HepG2 (cell line): ENCODE data around the gene UTP15. TPM values are rescaled to one million over a fixed set of nuclear protein-coding genes. Genes with fewer than 3 reads are reported as not detected.

Source experiments
- FOXA1 ChIP-seq, 2 experiments: fragments of 450-650 bp in 1 of 2; sonication (generic) in 1 of 2; formaldehyde crosslinking in 1 of 2; IDR thresholded peaks; 2 replicates each; pipeline versions ENCODE4 v1.4.0 to v1.6.1; 2016 to 2020; ENCODE audit warnings: missing genetic modification reagents in 1 of 2
- NCOA2 ChIP-seq: sonication (generic); formaldehyde crosslinking; IDR thresholded peaks from 2 replicates; pipeline ENCODE4 v1.8.0; 2022; ENCODE audit warnings: inconsistent platforms
- PHF20 ChIP-seq: sonication (generic); formaldehyde crosslinking; IDR thresholded peaks from 2 replicates; pipeline ENCODE4 v1.5.0; 2020; ENCODE audit warnings: mild to moderate bottlenecking, missing genetic modification reagents
- PITX1 ChIP-seq: sonication (generic); formaldehyde crosslinking; IDR thresholded peaks from 2 replicates; pipeline ENCODE4 v1.5.1; 2020; ENCODE audit warnings: mild to moderate bottlenecking, missing genetic modification reagents
- RAD21 ChIP-seq: fragments of 450-650 bp; formaldehyde crosslinking; IDR thresholded peaks from 2 replicates; pipeline ENCODE4 v1.5.0; 2020; ENCODE audit warnings: mild to moderate bottlenecking
- ZBTB38 ChIP-seq: sonication (generic); formaldehyde crosslinking; IDR thresholded peaks from 2 replicates; pipeline ENCODE4 v1.5.1; 2020; ENCODE audit warnings: mild to moderate bottlenecking, missing genetic modification reagents
- ZFP82 ChIP-seq: sonication (generic); formaldehyde crosslinking; IDR thresholded peaks from 2 replicates; pipeline ENCODE4 v1.5.1; 2020; ENCODE audit warnings: mild to moderate bottlenecking, missing genetic modification reagents, borderline replicate concordance
- ZNF468 ChIP-seq: sonication (generic); formaldehyde crosslinking; IDR thresholded peaks from 2 replicates; pipeline ENCODE4 v1.8.0; 2022; ENCODE audit warnings: mild to moderate bottlenecking, moderate library complexity, missing genetic modification reagents
- ZNF484 ChIP-seq: sonication (generic); formaldehyde crosslinking; IDR thresholded peaks from 2 replicates; pipeline ENCODE4 v1.5.1; 2020; ENCODE audit warnings: mild to moderate bottlenecking, low read depth, missing genetic modification reagents, borderline replicate concordance
- ZNF563 ChIP-seq: sonication (generic); formaldehyde crosslinking; IDR thresholded peaks from 2 replicates; pipeline ENCODE4 v1.8.0; 2022; ENCODE audit warnings: mild to moderate bottlenecking, moderate library complexity, missing genetic modification reagents
- ZNF572 ChIP-seq: sonication (generic); formaldehyde crosslinking; IDR thresholded peaks from 2 replicates; pipeline ENCODE4 v1.5.1; 2020; ENCODE audit warnings: mild to moderate bottlenecking, missing genetic modification reagents
- ZNF788 ChIP-seq: sonication (generic); formaldehyde crosslinking; IDR thresholded peaks from 2 replicates; pipeline ENCODE4 v1.5.0; 2020; ENCODE audit warnings: mild to moderate bottlenecking, missing genetic modification reagents, borderline replicate concordance
- ZNF83 ChIP-seq: sonication (generic); formaldehyde crosslinking; IDR thresholded peaks from 2 replicates; pipeline ENCODE4 v1.4.0; 2020; ENCODE audit warnings: missing genetic modification reagents, mild to moderate bottlenecking, borderline replicate concordance
- ZNF850 ChIP-seq: sonication (generic); formaldehyde crosslinking; conservative IDR thresholded peaks from 2 replicates; pipeline ENCODE4 v1.9.0; 2021; ENCODE audit warnings: mild to moderate bottlenecking, missing genetic modification reagents
- polyA plus RNA-seq, 8 experiments: library from polyadenylated mRNA; depleted of rRNA in 3 of 8; stranded (reverse) in 7 of 8; unstranded in 1 of 8; fragments of >200 nt; fragmentation: Illumina TruSeq in 4 of 8; extraction: Trizol in 4 of 8; gene quantifications; 2 replicates each; pipeline versions ENCODE4 v1.2.1 to v1.2.3, GENCODE V29; 2011 to 2016; ENCODE audit warnings: low read depth in 4 of 8, missing spikeins in 1 of 8, mixed read lengths in 1 of 8; ENCODE audit not compliant: insufficient read depth in 1 of 8
- total RNA-seq, 5 experiments: library from RNA; depleted of rRNA; stranded (reverse); fragments of >200 nt; fragmentation: Illumina TruSeq; extraction: Trizol; gene quantifications; 2 replicates each; pipeline ENCODE4 v1.2.3, GENCODE V29; 2016; ENCODE audit warnings: low read depth in 1 of 5
- TF ChIP-seq, protein P1 (sequence below): sonication (generic); formaldehyde crosslinking; IDR thresholded peaks from 2 replicates; pipeline ENCODE4 v1.8.1; 2023; ENCODE audit warnings: mild to moderate bottlenecking, missing genetic modification reagents
- TF ChIP-seq, protein P2 (sequence below): sonication (generic); formaldehyde crosslinking; IDR thresholded peaks from 2 replicates; pipeline ENCODE4 v1.4.0; 2020; ENCODE audit warnings: missing genetic modification reagents, borderline replicate concordance
- TF ChIP-seq, protein P3 (sequence below): sonication (generic); formaldehyde crosslinking; IDR thresholded peaks from 2 replicates; pipeline ENCODE4 v1.5.1; 2020; ENCODE audit warnings: mild to moderate bottlenecking, missing genetic modification reagents, moderate library complexity
- TF ChIP-seq, protein P4 (sequence below): sonication (generic); formaldehyde crosslinking; IDR thresholded peaks from 2 replicates; pipeline ENCODE4 v1.9.0; 2022; ENCODE audit warnings: missing genetic modification reagents, mild to moderate bottlenecking, borderline replicate concordance
- TF ChIP-seq, protein P5 (sequence below): sonication (generic); formaldehyde crosslinking; conservative IDR thresholded peaks from 2 replicates; pipeline ENCODE4 v1.5.0; 2020; ENCODE audit warnings: missing genetic modification reagents
- TF ChIP-seq, protein P6 (sequence below): sonication (generic); formaldehyde crosslinking; IDR thresholded peaks from 2 replicates; pipeline ENCODE4 v1.4.0; 2020; ENCODE audit warnings: missing genetic modification reagents

Gene UTP15
- total and polyA plus RNA-seq, 2 of the 13 experiments (the other 11 are each of a cell fraction or from before 2014, with no cell fraction given) = 7.3 to 35.8 TPM

DNA sequence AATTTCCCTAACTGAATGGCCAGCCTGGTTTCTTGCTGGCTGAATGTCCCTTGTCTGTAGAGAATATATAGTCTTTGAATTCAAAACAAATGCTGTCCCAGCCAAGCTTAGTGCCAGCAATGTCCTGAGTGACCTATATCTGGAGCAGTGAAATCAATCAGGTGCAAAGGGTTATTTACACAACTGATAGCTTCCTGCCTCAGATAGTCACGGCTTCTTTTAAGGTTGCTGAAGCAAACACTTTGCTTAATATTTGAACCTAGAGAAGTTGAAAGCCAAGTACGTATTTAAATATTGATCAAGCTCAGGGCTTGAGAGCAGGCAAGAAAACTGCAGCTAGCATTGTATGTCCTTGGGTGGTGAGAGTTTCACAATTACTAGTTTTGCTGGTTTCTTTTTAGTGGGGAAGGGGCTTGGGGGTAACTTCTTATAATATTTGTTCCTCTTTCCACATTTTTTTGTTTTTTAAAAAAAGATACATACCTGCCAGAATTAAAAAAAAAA is 58.4 kb downstream of the UTP15 start (continued):
- TF ChIP-seq, protein P1, sequence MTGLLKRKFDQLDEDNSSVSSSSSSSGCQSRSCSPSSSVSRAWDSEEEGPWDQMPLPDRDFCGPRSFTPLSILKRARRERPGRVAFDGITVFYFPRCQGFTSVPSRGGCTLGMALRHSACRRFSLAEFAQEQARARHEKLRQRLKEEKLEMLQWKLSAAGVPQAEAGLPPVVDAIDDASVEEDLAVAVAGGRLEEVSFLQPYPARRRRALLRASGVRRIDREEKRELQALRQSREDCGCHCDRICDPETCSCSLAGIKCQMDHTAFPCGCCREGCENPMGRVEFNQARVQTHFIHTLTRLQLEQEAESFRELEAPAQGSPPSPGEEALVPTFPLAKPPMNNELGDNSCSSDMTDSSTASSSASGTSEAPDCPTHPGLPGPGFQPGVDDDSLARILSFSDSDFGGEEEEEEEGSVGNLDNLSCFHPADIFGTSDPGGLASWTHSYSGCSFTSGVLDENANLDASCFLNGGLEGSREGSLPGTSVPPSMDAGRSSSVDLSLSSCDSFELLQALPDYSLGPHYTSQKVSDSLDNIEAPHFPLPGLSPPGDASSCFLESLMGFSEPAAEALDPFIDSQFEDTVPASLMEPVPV (CRISPR knock-in tag) = no peak
- TF ChIP-seq, protein P2, sequence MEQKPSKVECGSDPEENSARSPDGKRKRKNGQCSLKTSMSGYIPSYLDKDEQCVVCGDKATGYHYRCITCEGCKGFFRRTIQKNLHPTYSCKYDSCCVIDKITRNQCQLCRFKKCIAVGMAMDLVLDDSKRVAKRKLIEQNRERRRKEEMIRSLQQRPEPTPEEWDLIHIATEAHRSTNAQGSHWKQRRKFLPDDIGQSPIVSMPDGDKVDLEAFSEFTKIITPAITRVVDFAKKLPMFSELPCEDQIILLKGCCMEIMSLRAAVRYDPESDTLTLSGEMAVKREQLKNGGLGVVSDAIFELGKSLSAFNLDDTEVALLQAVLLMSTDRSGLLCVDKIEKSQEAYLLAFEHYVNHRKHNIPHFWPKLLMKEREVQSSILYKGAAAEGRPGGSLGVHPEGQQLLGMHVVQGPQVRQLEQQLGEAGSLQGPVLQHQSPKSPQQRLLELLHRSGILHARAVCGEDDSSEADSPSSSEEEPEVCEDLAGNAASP = peak; percentile 98; the same call in 1 of the 2 replicates
- TF ChIP-seq, protein P3, sequence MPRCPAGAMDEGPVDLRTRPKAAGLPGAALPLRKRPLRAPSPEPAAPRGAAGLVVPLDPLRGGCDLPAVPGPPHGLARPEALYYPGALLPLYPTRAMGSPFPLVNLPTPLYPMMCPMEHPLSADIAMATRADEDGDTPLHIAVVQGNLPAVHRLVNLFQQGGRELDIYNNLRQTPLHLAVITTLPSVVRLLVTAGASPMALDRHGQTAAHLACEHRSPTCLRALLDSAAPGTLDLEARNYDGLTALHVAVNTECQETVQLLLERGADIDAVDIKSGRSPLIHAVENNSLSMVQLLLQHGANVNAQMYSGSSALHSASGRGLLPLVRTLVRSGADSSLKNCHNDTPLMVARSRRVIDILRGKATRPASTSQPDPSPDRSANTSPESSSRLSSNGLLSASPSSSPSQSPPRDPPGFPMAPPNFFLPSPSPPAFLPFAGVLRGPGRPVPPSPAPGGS (CRISPR knock-in tag) = no peak
- peak; percentile 52; the same call in 1 of the 2 replicates for TF ChIP-seq ZNF788 (CRISPR knock-in tag)
- TF ChIP-seq ZNF484 (CRISPR knock-in tag) = no peak
- TF ChIP-seq, protein P4, sequence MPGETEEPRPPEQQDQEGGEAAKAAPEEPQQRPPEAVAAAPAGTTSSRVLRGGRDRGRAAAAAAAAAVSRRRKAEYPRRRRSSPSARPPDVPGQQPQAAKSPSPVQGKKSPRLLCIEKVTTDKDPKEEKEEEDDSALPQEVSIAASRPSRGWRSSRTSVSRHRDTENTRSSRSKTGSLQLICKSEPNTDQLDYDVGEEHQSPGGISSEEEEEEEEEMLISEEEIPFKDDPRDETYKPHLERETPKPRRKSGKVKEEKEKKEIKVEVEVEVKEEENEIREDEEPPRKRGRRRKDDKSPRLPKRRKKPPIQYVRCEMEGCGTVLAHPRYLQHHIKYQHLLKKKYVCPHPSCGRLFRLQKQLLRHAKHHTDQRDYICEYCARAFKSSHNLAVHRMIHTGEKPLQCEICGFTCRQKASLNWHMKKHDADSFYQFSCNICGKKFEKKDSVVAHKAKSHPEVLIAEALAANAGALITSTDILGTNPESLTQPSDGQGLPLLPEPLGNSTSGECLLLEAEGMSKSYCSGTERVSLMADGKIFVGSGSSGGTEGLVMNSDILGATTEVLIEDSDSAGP (CRISPR knock-in tag) = no peak
- peak; percentile 75 for TF ChIP-seq FOXA1 (IDR thresholded peaks at IDR 0.05)
- peak; percentile 98 for TF ChIP-seq FOXA1 (CRISPR knock-in tag; IDR thresholded peaks at IDR 0.05)
- no peak for TF ChIP-seq ZBTB38 (CRISPR knock-in tag)
- TF ChIP-seq ZNF850 = no peak
- no peak for TF ChIP-seq PHF20 (CRISPR knock-in tag)
- no peak for TF ChIP-seq ZNF83 (CRISPR knock-in tag)
- peak; percentile 83 for TF ChIP-seq PITX1 (CRISPR knock-in tag)
- TF ChIP-seq ZNF572 = no peak
- no peak for TF ChIP-seq ZNF468 (CRISPR knock-in tag)
- TF ChIP-seq, protein P5, sequence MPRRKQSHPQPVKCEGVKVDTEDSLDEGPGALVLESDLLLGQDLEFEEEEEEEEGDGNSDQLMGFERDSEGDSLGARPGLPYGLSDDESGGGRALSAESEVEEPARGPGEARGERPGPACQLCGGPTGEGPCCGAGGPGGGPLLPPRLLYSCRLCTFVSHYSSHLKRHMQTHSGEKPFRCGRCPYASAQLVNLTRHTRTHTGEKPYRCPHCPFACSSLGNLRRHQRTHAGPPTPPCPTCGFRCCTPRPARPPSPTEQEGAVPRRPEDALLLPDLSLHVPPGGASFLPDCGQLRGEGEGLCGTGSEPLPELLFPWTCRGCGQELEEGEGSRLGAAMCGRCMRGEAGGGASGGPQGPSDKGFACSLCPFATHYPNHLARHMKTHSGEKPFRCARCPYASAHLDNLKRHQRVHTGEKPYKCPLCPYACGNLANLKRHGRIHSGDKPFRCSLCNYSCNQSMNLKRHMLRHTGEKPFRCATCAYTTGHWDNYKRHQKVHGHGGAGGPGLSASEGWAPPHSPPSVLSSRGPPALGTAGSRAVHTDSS (CRISPR knock-in tag) = no peak
- no peak for TF ChIP-seq ZNF563 (CRISPR knock-in tag)
- no peak for TF ChIP-seq ZFP82 (CRISPR knock-in tag)
- TF ChIP-seq RAD21 (CRISPR knock-in tag) = no peak
- TF ChIP-seq, protein P6, sequence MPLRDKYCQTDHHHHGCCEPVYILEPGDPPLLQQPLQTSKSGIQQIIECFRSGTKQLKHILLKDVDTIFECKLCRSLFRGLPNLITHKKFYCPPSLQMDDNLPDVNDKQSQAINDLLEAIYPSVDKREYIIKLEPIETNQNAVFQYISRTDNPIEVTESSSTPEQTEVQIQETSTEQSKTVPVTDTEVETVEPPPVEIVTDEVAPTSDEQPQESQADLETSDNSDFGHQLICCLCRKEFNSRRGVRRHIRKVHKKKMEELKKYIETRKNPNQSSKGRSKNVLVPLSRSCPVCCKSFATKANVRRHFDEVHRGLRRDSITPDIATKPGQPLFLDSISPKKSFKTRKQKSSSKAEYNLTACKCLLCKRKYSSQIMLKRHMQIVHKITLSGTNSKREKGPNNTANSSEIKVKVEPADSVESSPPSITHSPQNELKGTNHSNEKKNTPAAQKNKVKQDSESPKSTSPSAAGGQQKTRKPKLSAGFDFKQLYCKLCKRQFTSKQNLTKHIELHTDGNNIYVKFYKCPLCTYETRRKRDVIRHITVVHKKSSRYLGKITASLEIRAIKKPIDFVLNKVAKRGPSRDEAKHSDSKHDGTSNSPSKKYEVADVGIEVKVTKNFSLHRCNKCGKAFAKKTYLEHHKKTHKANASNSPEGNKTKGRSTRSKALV (CRISPR knock-in tag) = 0 out of 2 replicates have a peak, but pooled peaks have one; percentile 51
- TF ChIP-seq NCOA2 (CRISPR knock-in tag) = peak; percentile 98
